Endothelial cell of umbilical vein (primary cell): ENCODE measurements around the gene WLS. TPM values are rescaled to one million over a fixed set of nuclear protein-coding genes. Genes with fewer than 3 reads are reported as not detected.

ENCODE experiments used
- BruUV-seq: library from RNA; stranded (reverse); fragments of 400-500 nt; replicated peaks from 2 replicates; lab custom pipeline; 2021; lab: Mats Ljungman, UMichigan
- CTCF ChIA-PET: fragments of 300-600, 350-600 bp; sonication (Branson Sonifier 250); formaldehyde crosslinking; loops from one replicate; lab custom pipeline; 2021; ENCODE audit warnings: antibody characterized with exemption, inconsistent platforms; lab: Charles Lee
- POLR2A ChIA-PET: fragments of 300-600, 350-600 bp; sonication (Branson Sonifier 250); formaldehyde crosslinking; loops from one replicate; lab custom pipeline; 2021; ENCODE audit warnings: antibody characterized with exemption, inconsistent platforms; lab: Charles Lee
- DNase-seq: peaks from one replicate; pipeline ENCODE4 v3.0.0-alpha.2; 2011; ENCODE audit warnings: low read depth, low spot score
- FAIRE-seq: peaks from 2 replicates; lab custom pipeline; 2011; peaks lifted over from hg19 to GRCh38; lab: Jason Lieb, UNC
- H2AFZ ChIP-seq: 2 replicates; pipeline ENCODE4 v1.6.0; 2012; ENCODE audit warnings: low read depth, low read length, control low read depth, inconsistent platforms
- H3K27ac ChIP-seq: 2 replicates; pipeline ENCODE4 v1.5.1; 2011; ENCODE audit warnings: low read depth, mild to moderate bottlenecking, control low read depth, low read length, moderate library complexity; ENCODE audit not compliant: insufficient read depth
- H3K27me3 ChIP-seq, 2 experiments: 2 replicates each; pipeline versions ENCODE4 v1.6.0 to v1.6.1; 2011; ENCODE audit warnings: low read length in 2 of 2, mixed read lengths in 1 of 2; ENCODE audit not compliant: control insufficient read depth in 2 of 2, insufficient read depth in 2 of 2
- H3K36me3 ChIP-seq, 2 experiments: 2 replicates in 1 of 2; 3 replicates in 1 of 2; pipeline ENCODE4 v1.5.1; 2011; ENCODE audit warnings: low read length in 2 of 2, mild to moderate bottlenecking in 1 of 2, moderate library complexity in 1 of 2; ENCODE audit not compliant: control insufficient read depth in 2 of 2, insufficient read depth in 2 of 2; ENCODE audit errors: extremely low read depth in 1 of 2
- H3K4me1 ChIP-seq: 3 replicates; pipeline ENCODE4 v1.5.1; 2011; ENCODE audit warnings: mild to moderate bottlenecking, low read length; ENCODE audit not compliant: control insufficient read depth, insufficient read depth; ENCODE audit errors: extremely low read depth
- H3K4me2 ChIP-seq: 2 replicates; pipeline ENCODE4 v1.6.1; 2011; ENCODE audit warnings: low read length, control low read depth, mixed read lengths; ENCODE audit not compliant: insufficient read depth
- H3K4me3 ChIP-seq, 3 experiments: fragments of 200-600 bp in 1 of 3; sonication (generic), shearing (Covaris generic) in 1 of 3; replicated peaks in 1 of 3; 2 replicates each; pipeline ENCODE4 v1.5.1; 2011 to 2016; ENCODE audit warnings: control low read depth in 3 of 3, low read length in 3 of 3, mild to moderate bottlenecking in 2 of 3, inconsistent platforms in 1 of 3, low read depth in 1 of 3, moderate library complexity in 1 of 3; ENCODE audit not compliant: insufficient read depth in 1 of 3
- H3K79me2 ChIP-seq: 2 replicates; pipeline ENCODE4 v1.6.0; 2012; ENCODE audit warnings: low read length, inconsistent platforms; ENCODE audit not compliant: control insufficient read depth, insufficient read depth
- H3K9ac ChIP-seq: replicated peaks from 2 replicates; pipeline ENCODE3; 2011; ENCODE audit warnings: low read length, control low read depth; ENCODE audit not compliant: insufficient read depth; ENCODE audit errors: extremely low read depth
- H3K9me1 ChIP-seq: replicated peaks from 3 replicates; pipeline ENCODE4 v1.6.0; 2011; ENCODE audit warnings: mild to moderate bottlenecking, low read length; ENCODE audit not compliant: control insufficient read depth, insufficient read depth; ENCODE audit errors: extremely low read depth
- H3K9me3 ChIP-seq: replicated peaks from 2 replicates; pipeline ENCODE4 v1.5.1; 2012; ENCODE audit warnings: low read length, inconsistent platforms; ENCODE audit not compliant: control insufficient read depth, insufficient read depth
- H4K20me1 ChIP-seq: replicated peaks from 2 replicates; pipeline ENCODE3; 2011; ENCODE audit warnings: mild to moderate bottlenecking, low read length; ENCODE audit not compliant: control insufficient read depth, insufficient read depth; ENCODE audit errors: extremely low read depth
- FOS ChIP-seq: IDR thresholded peaks from 2 replicates; pipeline ENCODE4 v1.6.1; 2011; ENCODE audit warnings: mild to moderate bottlenecking, low read length, moderate library complexity, borderline replicate concordance; ENCODE audit not compliant: insufficient read depth
- JUN ChIP-seq: IDR thresholded peaks from 2 replicates; pipeline ENCODE4 v1.6.1; 2011; ENCODE audit warnings: borderline replicate concordance, low read depth; ENCODE audit not compliant: insufficient read length, insufficient read depth
- MAX ChIP-seq: IDR thresholded peaks from 2 replicates; pipeline ENCODE4 v1.6.1; 2011; ENCODE audit not compliant: insufficient read depth, insufficient read length
- POLR2A ChIP-seq: IDR thresholded peaks from 2 replicates; pipeline ENCODE4 v1.6.1; 2012; ENCODE audit warnings: low read depth, mild to moderate bottlenecking, control low read depth, low read length
- POLR2AphosphoS5 ChIP-seq: IDR thresholded peaks from 2 replicates; pipeline ENCODE4 v1.6.1; 2012; ENCODE audit warnings: low read depth, mild to moderate bottlenecking, control low read depth, low read length, moderate library complexity; ENCODE audit not compliant: insufficient read depth
- dilution Hi-C: fragments of 300-500 bp; cut with MboI; formaldehyde crosslinking; loops from one replicate; pipeline ENCODE4 v1.15.0; 2019; ENCODE audit warnings: low sequenced_read_pairs; ENCODE audit not compliant: extremely low pct_ligation_motif_present
- intact Hi-C: fragments of 100-400 bp; cut with micrococcal nuclease; formaldehyde crosslinking; loops from one replicate; pipeline ENCODE4 v1.10.0; 2022
- polyA plus RNA-seq, 4 experiments: library from polyadenylated mRNA; depleted of rRNA in 3 of 4; stranded (reverse) in 3 of 4; unstranded in 1 of 4; fragments of >200 nt; gene quantifications; 2 replicates each; pipeline versions ENCODE4 v1.2.1 to v1.2.3, GENCODE V29; 2011 to 2012; ENCODE audit warnings: missing spikeins in 1 of 4
- total RNA-seq: library from RNA; stranded (reverse); gene quantifications from 2 replicates; pipeline ENCODE4 v1.2.3, GENCODE V29; 2021
- TF ChIP-seq, protein P1 (sequence below), 2 donors: IDR thresholded peaks; 1 replicate in 1 of 2; 2 replicates in 1 of 2; pipeline ENCODE4 v1.5.1; 2011; ENCODE audit warnings: low read length in 2 of 2, mild to moderate bottlenecking in 2 of 2, moderate library complexity in 2 of 2, control low read depth in 1 of 2, inconsistent platforms in 1 of 2, low read depth in 1 of 2; ENCODE audit not compliant: insufficient read depth in 1 of 2; ENCODE audit errors: extremely low read depth in 1 of 2

WLS gene
- total and polyA plus RNA-seq, 2 donors (not counting 3 experiments of a cell fraction or from before 2014, with no cell fraction given): 121 to 199 TPM

DNA sequence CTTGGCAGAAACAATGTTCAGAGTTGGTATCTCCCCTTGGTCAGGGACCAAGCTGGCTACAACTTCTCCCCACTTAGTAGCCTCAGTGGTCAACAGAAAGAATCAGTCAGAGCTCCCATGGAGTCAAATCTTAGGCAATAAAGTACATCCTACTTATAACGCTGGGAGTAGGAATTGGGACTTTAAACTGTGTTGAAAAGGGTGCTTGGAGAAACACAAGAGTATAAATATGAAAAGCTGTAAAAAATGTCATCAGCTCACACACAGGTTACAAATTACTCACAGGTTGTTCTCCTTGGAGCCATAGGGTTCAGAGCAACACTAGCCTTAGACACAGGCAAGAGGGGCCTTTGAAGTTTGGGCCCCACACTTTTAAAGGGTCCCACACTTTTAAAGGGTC lies 67.4 kb downstream of the WLS start:
- Histone ChIP-seq H3K4me2 (no peak overlapping the region), H3K27me3 (no peaks in the 10 kb centered on the region), H2AFZ (no peak overlapping the region), H3K36me3 (peaks cover 0 to 10% of the 10 kb centered on the region in 2 experiments), H3K79me2 (no peaks in the 10 kb centered on the region), H3K9me3 (no peaks in the 10 kb centered on the region), H3K9ac (no peak overlapping the region), H4K20me1 (no peaks in the 10 kb centered on the region), H3K4me1 (no peaks in the 10 kb centered on the region), H3K4me3 (no peak overlapping the region), H3K9me1 (no peaks in the 10 kb centered on the region), H3K27ac (no peak overlapping the region)
- no peak for DNase-seq
- POLR2A ChIA-PET: interaction anchor here (0.6 kb wide), 1 partner anchor 48 kb away, joined by 11 read pairs; no protein-coding TSS in a partner anchor
- BruUV-seq: no TSS peak
- FAIRE-seq: no peak
- intact Hi-C loops (no loop called here), dilution Hi-C loops (no loop called here)
- CTCF ChIA-PET: interaction anchor here (1.2 to 1.5 kb wide), 2 partner anchors 45 to 67 kb away, joined by 3 read pairs; partner anchors contain the start of gene WLS
- TF ChIP-seq, protein P1, sequence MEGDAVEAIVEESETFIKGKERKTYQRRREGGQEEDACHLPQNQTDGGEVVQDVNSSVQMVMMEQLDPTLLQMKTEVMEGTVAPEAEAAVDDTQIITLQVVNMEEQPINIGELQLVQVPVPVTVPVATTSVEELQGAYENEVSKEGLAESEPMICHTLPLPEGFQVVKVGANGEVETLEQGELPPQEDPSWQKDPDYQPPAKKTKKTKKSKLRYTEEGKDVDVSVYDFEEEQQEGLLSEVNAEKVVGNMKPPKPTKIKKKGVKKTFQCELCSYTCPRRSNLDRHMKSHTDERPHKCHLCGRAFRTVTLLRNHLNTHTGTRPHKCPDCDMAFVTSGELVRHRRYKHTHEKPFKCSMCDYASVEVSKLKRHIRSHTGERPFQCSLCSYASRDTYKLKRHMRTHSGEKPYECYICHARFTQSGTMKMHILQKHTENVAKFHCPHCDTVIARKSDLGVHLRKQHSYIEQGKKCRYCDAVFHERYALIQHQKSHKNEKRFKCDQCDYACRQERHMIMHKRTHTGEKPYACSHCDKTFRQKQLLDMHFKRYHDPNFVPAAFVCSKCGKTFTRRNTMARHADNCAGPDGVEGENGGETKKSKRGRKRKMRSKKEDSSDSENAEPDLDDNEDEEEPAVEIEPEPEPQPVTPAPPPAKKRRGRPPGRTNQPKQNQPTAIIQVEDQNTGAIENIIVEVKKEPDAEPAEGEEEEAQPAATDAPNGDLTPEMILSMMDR (IDR thresholded peaks at IDR 0.05; ENCODE audit: extremely low read depth in 1 of 2, insufficient read depth in 1 of 2, low read depth in 1 of 2, low read length in 2 of 2): no peak
- TF ChIP-seq POLR2A (no peak), JUN (no peak), MAX (no peak), POLR2AphosphoS5 (no peak), FOS (no peak)
